ENCODE data around the gene CRADD. TPM values are rescaled to one million over a fixed set of nuclear protein-coding genes. Genes with fewer than 3 reads are reported as not detected.

CRADD gene
- total RNA-seq, 2 experiments from 2014 or later: 5.8 to 9.2 TPM

- Mint-ChIP-seq H3K4me1 (ENCODE audit: low read depth) (no peaks in the 10 kb centered on the region), H3K27ac (no peak overlapping the region), H3K4me3 (no peak overlapping the region), H3K27me3 (no peaks in the 10 kb centered on the region), H3K9me3 (peaks cover 13% of the 10 kb centered on the region), H3K36me3 (ENCODE audit: low read depth) (no peaks in the 10 kb centered on the region)
- intact Hi-C loops (cut with DNase I, micrococcal nuclease): no loop called here
- DNase-seq (no peak), ATAC-seq (ENCODE audit: poor library complexity) (no peak)
- H3K9me3 ChIP-seq (ENCODE audit: control insufficient read depth in 1 of 2, insufficient read depth in 1 of 2, low read length in 2 of 2): peaks cover 3 to 14% of the 10 kb centered on the region in 2 experiments
- H3K4me3 ChIP-seq (ENCODE audit: low read length): no peak overlapping the region
- H3K36me3 ChIP-seq (ENCODE audit: insufficient read depth, low read length): no peaks in the 10 kb centered on the region
- ChIA-PET POLR2A (no interaction called here), CTCF (interaction anchor here (1.1 kb wide), 1 partner anchor 24 kb away, joined by 3 read pairs; no protein-coding TSS in a partner anchor)
- H3K27ac ChIP-seq (ENCODE audit: low read depth in 1 of 2, low read length in 2 of 2): no peak overlapping the region
- no peaks in the 10 kb centered on the region for H3K4me1 ChIP-seq (ENCODE audit: insufficient read depth, low read length)
- no peaks in the 10 kb centered on the region for H3K27me3 ChIP-seq (ENCODE audit: control insufficient read depth in 1 of 2, insufficient read depth in 2 of 2, low read length in 2 of 2)
- no peak for TF ChIP-seq CTCF (IDR thresholded peaks at IDR 0.05)
Measured at GRCh38 chr12:93939641-93940325, 262.6 kb downstream of the CRADD start.

- Mint-ChIP-seq H3K4me3 (no peak overlapping the region), H3K36me3 (ENCODE audit: low read depth) (no peaks in the 10 kb centered on the region), H3K27me3 (no peaks in the 10 kb centered on the region), H3K4me1 (ENCODE audit: low read depth) (no peaks in the 10 kb centered on the region), H3K27ac (no peak overlapping the region), H3K9me3 (no peaks in the 10 kb centered on the region)
- H3K4me1 ChIP-seq (ENCODE audit: insufficient read depth, low read length): no peaks in the 10 kb centered on the region
- CTCF ChIA-PET: no interaction called here
- no peak overlapping the region for H3K27ac ChIP-seq (ENCODE audit: low read depth in 1 of 2, low read length in 2 of 2)
- intact Hi-C loops (cut with DNase I, micrococcal nuclease): no loop called here
- TF ChIP-seq CTCF (IDR thresholded peaks at IDR 0.05): no peak
- no peaks in the 10 kb centered on the region for H3K9me3 ChIP-seq (ENCODE audit: control insufficient read depth in 1 of 2, insufficient read depth in 1 of 2, low read length in 2 of 2)
- ATAC-seq (ENCODE audit: poor library complexity): no peak
- no peak overlapping the region for H3K4me3 ChIP-seq (ENCODE audit: low read length)
- DNase-seq: no peak
- POLR2A ChIA-PET: no interaction called here
- H3K36me3 ChIP-seq (ENCODE audit: insufficient read depth, low read length): no peaks in the 10 kb centered on the region
- no peaks in the 10 kb centered on the region for H3K27me3 ChIP-seq (ENCODE audit: control insufficient read depth in 1 of 2, insufficient read depth in 2 of 2, low read length in 2 of 2)
Measured at GRCh38 chr12:93943780-93944179, 266.6 kb downstream of the CRADD start.

DNA sequence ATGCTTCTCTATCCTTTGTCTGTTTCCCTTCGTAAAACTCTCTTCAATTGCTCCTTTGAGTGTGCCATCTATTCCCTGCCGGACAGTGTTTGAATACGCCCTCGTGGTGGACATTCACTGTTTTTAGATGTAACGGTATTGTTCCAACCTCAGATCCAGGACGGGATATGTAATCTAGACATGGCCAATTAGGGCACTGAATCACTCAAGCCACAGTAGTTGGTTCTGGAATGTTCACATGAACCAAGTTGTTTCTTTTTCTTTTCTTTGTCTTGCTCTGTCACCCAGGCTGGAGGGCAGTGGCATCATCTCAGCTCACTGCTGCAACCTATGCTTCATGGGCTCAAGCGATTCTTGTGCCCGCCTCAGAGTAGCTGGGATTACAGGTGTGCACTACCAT is 267.0 kb downstream of the CRADD start:
- ATAC-seq (ENCODE audit: poor library complexity) (no peak), DNase-seq (no peak)
- Mint-ChIP-seq H3K27ac (no peak overlapping the region), H3K27me3 (peaks cover 2% of the 10 kb centered on the region), H3K4me1 (ENCODE audit: low read depth) (no peaks in the 10 kb centered on the region), H3K36me3 (ENCODE audit: low read depth) (no peaks in the 10 kb centered on the region), H3K9me3 (no peaks in the 10 kb centered on the region), H3K4me3 (no peak overlapping the region)
- Histone ChIP-seq H3K36me3 (ENCODE audit: insufficient read depth, low read length) (no peaks in the 10 kb centered on the region), H3K4me3 (ENCODE audit: low read length) (no peak overlapping the region), H3K4me1 (ENCODE audit: insufficient read depth, low read length) (no peaks in the 10 kb centered on the region), H3K27me3 (ENCODE audit: control insufficient read depth in 1 of 2, insufficient read depth in 2 of 2, low read length in 2 of 2) (no peaks in the 10 kb centered on the region), H3K9me3 (ENCODE audit: control insufficient read depth in 1 of 2, insufficient read depth in 1 of 2, low read length in 2 of 2) (no peaks in the 10 kb centered on the region), H3K27ac (ENCODE audit: low read depth in 1 of 2, low read length in 2 of 2) (no peak overlapping the region)
- CTCF ChIA-PET: no interaction called here
- intact Hi-C loops (cut with DNase I, micrococcal nuclease): no loop called here
- POLR2A ChIA-PET: no interaction called here
- TF ChIP-seq CTCF (IDR thresholded peaks at IDR 0.05): no peak

Other genes with a start within 250 kb of the CRADD start
- gene UBE2N, start 235.4 kb upstream of the CRADD start, total RNA-seq: 100 to 1,000 TPM in 1 of 2 experiments, 10 to 100 TPM in 1; 89.8 to 101 TPM
- 10 to 100 TPM; 39.0 to 39.3 TPM for gene MRPL42, start 209.9 kb upstream of the CRADD start, total RNA-seq
- 1 to 10 TPM; 4.1 to 4.2 TPM for gene SOCS2, start 104.7 kb upstream of the CRADD start, total RNA-seq

All from CD4-positive, alpha-beta T cell (primary cell).